WTC11 (cell line): ENCODE results near the gene GPATCH2L. TPM values are rescaled to one million over a fixed set of nuclear protein-coding genes. Genes with fewer than 3 reads are reported as not detected.
A peak's percentile ranks its signal among the peaks of the same experiment; 100 is the strongest.

Experiments used
- ATAC-seq: fragments of 200-7000 bp; cut with Tn5 transposase; 2 replicates; pipeline ENCODE4 v1.10.0; 2021; ENCODE audit warnings: mild to moderate bottlenecking, moderate library complexity
- CTCF ChIA-PET: fragments of 300-600 bp; sonication (Branson Sonifier 250); formaldehyde crosslinking; loops from one replicate; lab custom pipeline; 2021; ENCODE audit warnings: antibody characterized with exemption; lab: Charles Lee
- POLR2A ChIA-PET: fragments of 350-600 bp; sonication (Branson Sonifier 250); formaldehyde crosslinking; loops from one replicate; lab custom pipeline; 2021; ENCODE audit warnings: antibody characterized with exemption; lab: Charles Lee
- DNase-seq: peaks from one replicate; pipeline ENCODE4 v3.0.0; 2021; ENCODE audit warnings: low spot score
- H3K27ac Mint-ChIP-seq: 2 replicates; pipeline ENCODE4 v1.8.0; 2021; ENCODE audit warnings: mixed read lengths
- H3K27me3 Mint-ChIP-seq: 2 replicates; pipeline ENCODE4 v1.8.0; 2021; ENCODE audit warnings: low read depth, mild to moderate bottlenecking, moderate library complexity, mixed read lengths
- H3K36me3 Mint-ChIP-seq: 2 replicates; pipeline ENCODE4 v1.8.0; 2021; ENCODE audit warnings: mixed read lengths
- H3K4me1 Mint-ChIP-seq: 2 replicates; pipeline ENCODE4 v1.8.0; 2022; ENCODE audit warnings: mixed read lengths
- H3K4me3 Mint-ChIP-seq: 2 replicates; pipeline ENCODE4 v1.8.0; 2021; ENCODE audit warnings: mild to moderate bottlenecking, moderate library complexity, mixed read lengths
- H3K9me3 Mint-ChIP-seq: 2 replicates; pipeline ENCODE4 v1.8.0; 2021; ENCODE audit warnings: mixed read lengths
- CBFB ChIP-seq: sonication (generic); formaldehyde crosslinking; IDR thresholded peaks from 2 replicates; pipeline ENCODE4 v1.8.1; 2022; ENCODE audit warnings: mild to moderate bottlenecking, low read depth, missing genetic modification reagents
- CREB1 ChIP-seq: sonication (generic); formaldehyde crosslinking; IDR thresholded peaks from 2 replicates; pipeline ENCODE4 v1.8.0; 2023; ENCODE audit warnings: mild to moderate bottlenecking, missing genetic modification reagents
- E2F1 ChIP-seq: sonication (generic); formaldehyde crosslinking; IDR thresholded peaks from 2 replicates; pipeline ENCODE4 v1.8.0; 2022; ENCODE audit warnings: mild to moderate bottlenecking, missing genetic modification reagents
- FOXK1 ChIP-seq: sonication (generic); formaldehyde crosslinking; IDR thresholded peaks from 2 replicates; pipeline ENCODE4 v1.8.0; 2022; ENCODE audit warnings: mild to moderate bottlenecking, moderate library complexity, missing genetic modification reagents
- HMGA2 ChIP-seq: fragments of 250-450 bp; sonication (Bioruptor Pico); IDR thresholded peaks from 2 replicates; pipeline ENCODE4 v1.4.0; 2021; ENCODE audit warnings: mild to moderate bottlenecking, moderate library complexity
- HMGXB4 ChIP-seq: sonication (generic); formaldehyde crosslinking; IDR thresholded peaks from 2 replicates; pipeline ENCODE4 v1.8.1; 2023; ENCODE audit warnings: mild to moderate bottlenecking, moderate library complexity, missing genetic modification reagents
- JAZF1 ChIP-seq: fragments of 250-450 bp; sonication (Bioruptor Pico); IDR thresholded peaks from 2 replicates; pipeline ENCODE4 v1.9.0; 2021; ENCODE audit warnings: moderate library complexity, mild to moderate bottlenecking, inconsistent platforms
- KAT7 ChIP-seq: sonication (generic); formaldehyde crosslinking; IDR thresholded peaks from 2 replicates; pipeline ENCODE4 v1.8.1; 2023; ENCODE audit warnings: missing genetic modification reagents, mild to moderate bottlenecking, borderline replicate concordance
- NFATC4 ChIP-seq: fragments of 250-450 bp; sonication (Bioruptor Pico); IDR thresholded peaks from 2 replicates; pipeline ENCODE4 v1.9.0; 2021; ENCODE audit warnings: mild to moderate bottlenecking
- PREB ChIP-seq: sonication (generic); formaldehyde crosslinking; IDR thresholded peaks from 2 replicates; pipeline ENCODE4 v1.8.1; 2022; ENCODE audit warnings: mild to moderate bottlenecking, missing genetic modification reagents, moderate library complexity, borderline replicate concordance
- RELA ChIP-seq: sonication (generic); formaldehyde crosslinking; IDR thresholded peaks from 2 replicates; pipeline ENCODE4 v1.8.1; 2022; ENCODE audit warnings: missing genetic modification reagents, mild to moderate bottlenecking, borderline replicate concordance
- SMAD3 ChIP-seq: sonication (generic); formaldehyde crosslinking; IDR thresholded peaks from 2 replicates; pipeline ENCODE4 v1.8.0; 2022; ENCODE audit warnings: missing genetic modification reagents, mild to moderate bottlenecking, borderline replicate concordance
- SMAD4 ChIP-seq: sonication (generic); formaldehyde crosslinking; IDR thresholded peaks from 2 replicates; pipeline ENCODE4 v1.8.0; 2022; ENCODE audit warnings: mild to moderate bottlenecking, missing genetic modification reagents
- TEAD1 ChIP-seq: sonication (generic); formaldehyde crosslinking; IDR thresholded peaks from 2 replicates; pipeline ENCODE4 v1.8.0; 2022; ENCODE audit warnings: mild to moderate bottlenecking, missing genetic modification reagents
- TEAD4 ChIP-seq: sonication (generic); formaldehyde crosslinking; IDR thresholded peaks from 2 replicates; pipeline ENCODE4 v1.8.0; 2022; ENCODE audit warnings: mild to moderate bottlenecking, missing genetic modification reagents
- ZBTB21 ChIP-seq: sonication (generic); formaldehyde crosslinking; IDR thresholded peaks from 2 replicates; pipeline ENCODE4 v1.8.1; 2023; ENCODE audit warnings: mild to moderate bottlenecking, missing genetic modification reagents, borderline replicate concordance
- ZNF138 ChIP-seq: sonication (generic); formaldehyde crosslinking; conservative IDR thresholded peaks from 2 replicates; pipeline ENCODE4 v1.8.1; 2022; ENCODE audit warnings: mild to moderate bottlenecking, moderate library complexity, missing genetic modification reagents
- ZNF317 ChIP-seq: sonication (generic); formaldehyde crosslinking; IDR thresholded peaks from 2 replicates; pipeline ENCODE4 v1.8.1; 2023; ENCODE audit warnings: low read depth, mild to moderate bottlenecking, moderate library complexity, missing genetic modification reagents, borderline replicate concordance
- total RNA-seq: library from RNA; stranded (reverse); gene quantifications from 3 replicates; pipeline ENCODE4 v1.2.3, GENCODE V29; 2021
- TF ChIP-seq, protein P1 (sequence below): fragments of 200-600 bp; IDR thresholded peaks from 2 replicates; pipeline ENCODE4 v1.8.0; 2022; ENCODE audit warnings: antibody characterized with exemption

GPATCH2L gene
- total RNA-seq, 1 experiment from 2014 or later: 67.2 TPM

GRCh38 chr14:76135722-76136121 lies 16.0 kb upstream of the GPATCH2L start:
- H3K27ac Mint-ChIP-seq: no peak overlapping the region
- H3K4me1 Mint-ChIP-seq: peaks cover 37% of the 10 kb centered on the region
- ChIA-PET POLR2A (interaction anchor here (0.6 kb wide), 1 partner anchor 38 kb away, joined by 3 read pairs; no protein-coding TSS in a partner anchor), CTCF (interaction anchor here (1.0 to 1.2 kb wide), 3 partner anchors 21 to 251 kb away, joined by 3 to 5 read pairs (median 4); no protein-coding TSS in a partner anchor)
- no peaks in the 10 kb centered on the region for H3K36me3 Mint-ChIP-seq
- TF ChIP-seq TEAD4: no peak
- no peak for TF ChIP-seq PREB (CRISPR knock-in tag)
- no peaks in the 10 kb centered on the region for H3K9me3 Mint-ChIP-seq
- H3K4me3 Mint-ChIP-seq: no peak overlapping the region
- ATAC-seq (no peak), DNase-seq (no peak)
- peaks cover 88% of the 10 kb centered on the region for H3K27me3 Mint-ChIP-seq

DNA sequence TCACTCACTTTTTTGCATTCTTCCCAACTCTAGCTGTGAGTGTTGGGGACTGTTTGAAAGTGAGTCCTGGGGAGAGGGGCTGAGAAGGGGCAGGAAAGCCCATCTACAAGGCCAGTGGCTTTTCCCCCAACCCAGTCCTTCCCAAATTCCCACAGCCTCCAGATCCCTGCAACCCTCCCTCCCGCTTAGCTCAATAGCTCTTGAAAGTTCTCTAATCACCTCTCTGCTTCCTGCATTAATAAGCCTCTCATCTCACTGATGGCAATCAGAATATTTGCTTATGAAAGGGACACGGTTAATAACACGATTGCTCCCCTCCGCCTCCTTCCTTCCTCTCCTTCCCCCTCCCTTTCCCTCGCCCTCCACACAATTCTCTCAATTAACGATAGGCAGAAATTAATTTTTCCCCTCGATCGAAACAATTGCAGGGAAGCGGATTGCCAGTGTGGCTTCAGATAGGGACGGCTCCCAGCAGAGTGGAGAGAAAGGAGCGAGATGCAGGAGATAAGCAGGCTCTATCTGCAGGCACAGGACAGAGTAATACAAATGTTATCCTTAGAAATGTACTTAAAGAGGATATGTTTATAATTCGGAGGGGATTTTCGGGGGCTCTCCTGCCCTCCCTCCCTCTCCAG lies 15.1 kb upstream of the GPATCH2L start:
- peaks cover 33% of the 10 kb centered on the region for H3K4me1 Mint-ChIP-seq
- H3K27ac Mint-ChIP-seq: no peak overlapping the region
- no peaks in the 10 kb centered on the region for H3K36me3 Mint-ChIP-seq
- TF ChIP-seq, protein P1, sequence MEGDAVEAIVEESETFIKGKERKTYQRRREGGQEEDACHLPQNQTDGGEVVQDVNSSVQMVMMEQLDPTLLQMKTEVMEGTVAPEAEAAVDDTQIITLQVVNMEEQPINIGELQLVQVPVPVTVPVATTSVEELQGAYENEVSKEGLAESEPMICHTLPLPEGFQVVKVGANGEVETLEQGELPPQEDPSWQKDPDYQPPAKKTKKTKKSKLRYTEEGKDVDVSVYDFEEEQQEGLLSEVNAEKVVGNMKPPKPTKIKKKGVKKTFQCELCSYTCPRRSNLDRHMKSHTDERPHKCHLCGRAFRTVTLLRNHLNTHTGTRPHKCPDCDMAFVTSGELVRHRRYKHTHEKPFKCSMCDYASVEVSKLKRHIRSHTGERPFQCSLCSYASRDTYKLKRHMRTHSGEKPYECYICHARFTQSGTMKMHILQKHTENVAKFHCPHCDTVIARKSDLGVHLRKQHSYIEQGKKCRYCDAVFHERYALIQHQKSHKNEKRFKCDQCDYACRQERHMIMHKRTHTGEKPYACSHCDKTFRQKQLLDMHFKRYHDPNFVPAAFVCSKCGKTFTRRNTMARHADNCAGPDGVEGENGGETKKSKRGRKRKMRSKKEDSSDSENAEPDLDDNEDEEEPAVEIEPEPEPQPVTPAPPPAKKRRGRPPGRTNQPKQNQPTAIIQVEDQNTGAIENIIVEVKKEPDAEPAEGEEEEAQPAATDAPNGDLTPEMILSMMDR: no peak
- TF ChIP-seq NFATC4 (no peak), SMAD4 (CRISPR knock-in tag) (no peak), FOXK1 (CRISPR knock-in tag) (no peak), HMGA2 (CRISPR knock-in tag) (no peak), ZNF317 (CRISPR knock-in tag) (no peak), CREB1 (CRISPR knock-in tag) (no peak), CBFB (no peak), SMAD3 (no peak), KAT7 (no peak), JAZF1 (CRISPR knock-in tag) (no peak), TEAD4 (no peak), E2F1 (CRISPR knock-in tag) (no peak), ZNF138 (CRISPR knock-in tag) (no peak), RELA (no peak), ZBTB21 (no peak)
- no peaks in the 10 kb centered on the region for H3K9me3 Mint-ChIP-seq
- H3K27me3 Mint-ChIP-seq: peaks cover 85% of the 10 kb centered on the region
- ATAC-seq (no peak), DNase-seq (no peak)
- ChIA-PET POLR2A (no interaction called here), CTCF (interaction anchor here (1.0 to 1.8 kb wide), 2 partner anchors 22 to 86 kb away, joined by 5 to 7 read pairs; no protein-coding TSS in a partner anchor)
- H3K4me3 Mint-ChIP-seq: no peak overlapping the region

DNA sequence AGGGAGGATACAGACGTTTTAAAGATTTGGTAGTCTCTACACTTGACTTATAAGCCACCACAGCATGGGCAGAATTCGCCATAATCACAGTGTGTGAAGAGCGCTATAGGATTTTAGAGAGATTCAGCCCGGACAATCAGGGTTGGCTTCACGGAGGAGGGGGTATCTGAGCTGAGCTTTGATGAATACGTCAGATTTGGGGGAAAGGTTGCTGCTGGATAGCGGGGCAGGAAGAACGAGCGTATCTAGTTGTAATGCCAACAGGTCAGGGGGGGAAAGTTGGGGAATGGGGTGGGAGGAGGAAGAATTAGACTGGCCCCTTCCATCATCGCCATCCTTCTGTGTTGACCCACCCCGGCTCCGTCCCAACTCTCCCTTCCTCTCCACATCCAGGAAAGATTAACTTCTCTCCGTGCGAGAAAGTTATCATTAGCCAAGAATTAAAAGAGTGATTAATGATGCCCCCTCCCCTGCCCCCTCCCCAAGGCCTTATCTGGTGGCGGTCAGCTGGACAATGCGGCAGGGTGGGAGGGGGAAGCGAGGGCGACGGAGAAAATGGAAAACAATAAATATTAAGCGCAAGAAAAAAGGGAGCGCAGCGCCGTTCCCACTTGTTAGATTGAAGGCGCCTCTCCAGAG lies 13.5 kb upstream of the GPATCH2L start:
- CTCF ChIA-PET: interaction anchor here (0.6 to 1.8 kb wide), 3 partner anchors 24 to 233 kb away, joined by 4 to 7 read pairs (median 5); no protein-coding TSS in a partner anchor
- Mint-ChIP-seq H3K27me3 (peaks cover 82% of the 10 kb centered on the region), H3K4me3 (peak overlapping the region; percentile 66), H3K36me3 (0 out of 2 replicates have a peak, but pooled peaks cover 2% of the 10 kb centered on the region), H3K4me1 (peaks cover 30% of the 10 kb centered on the region), H3K9me3 (peaks cover 3% of the 10 kb centered on the region), H3K27ac (no peak overlapping the region)
- peak; percentile 12 for ATAC-seq
- POLR2A ChIA-PET: interaction anchor here (1.0 kb wide), 1 partner anchor 13 kb away, joined by 5 read pairs; the partner anchor contains the start of gene GPATCH2L
- 0 out of 2 replicates have a peak, but pooled peaks have one; percentile 37 for TF ChIP-seq TEAD1 (CRISPR knock-in tag)
- TF ChIP-seq HMGXB4: no peak
- no peak for DNase-seq
